ENCODE measurements around the gene MYPOP.

Gene MYPOP, protein sequence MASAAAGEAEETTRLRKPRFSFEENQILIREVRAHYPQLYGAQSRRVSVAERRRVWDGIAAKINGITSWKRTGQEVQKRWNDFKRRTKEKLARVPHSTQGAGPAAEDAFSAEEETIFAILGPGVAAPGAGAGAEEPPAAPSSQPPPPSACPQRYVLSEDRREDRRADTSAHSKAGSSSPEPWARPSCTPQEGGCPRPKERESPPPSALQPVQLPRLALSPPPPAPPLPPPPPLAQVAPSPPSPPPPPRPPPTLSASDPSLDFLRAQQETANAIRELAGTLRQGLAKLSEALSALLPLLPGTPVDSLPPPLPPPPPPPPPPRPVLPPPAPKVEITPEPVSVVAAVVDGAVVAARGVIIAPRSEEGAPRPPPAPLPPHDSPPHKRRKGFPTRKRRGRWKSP

GRCh38 chr19:45901912-45902650 is at the start of gene MYPOP:
MYPOP (minus strand) TSS chr19:45902613; CDS start chr19:45901773, 840 bp downstream.
- DNase-seq: peak; percentile 24

DNA sequence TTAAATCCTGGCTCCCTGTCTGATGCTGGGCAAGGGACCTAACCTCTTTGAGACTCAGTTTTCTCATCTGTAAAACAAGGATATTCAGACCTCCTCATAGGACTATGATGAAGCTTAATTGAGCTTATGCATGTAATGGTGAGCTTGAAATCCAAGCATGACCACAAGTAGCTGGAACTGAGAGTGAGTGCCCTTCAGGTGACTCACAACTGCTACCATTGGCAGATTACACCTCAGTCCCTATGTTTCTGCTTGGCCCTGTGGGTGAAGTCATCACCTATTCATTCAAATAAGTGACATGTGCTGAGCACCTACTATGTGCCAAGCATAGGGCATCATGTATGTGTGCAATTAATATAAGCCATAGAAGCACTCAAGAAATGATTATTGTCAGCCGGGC is 45.5 kb upstream of the MYPOP start:
- no peak for DNase-seq

DNA sequence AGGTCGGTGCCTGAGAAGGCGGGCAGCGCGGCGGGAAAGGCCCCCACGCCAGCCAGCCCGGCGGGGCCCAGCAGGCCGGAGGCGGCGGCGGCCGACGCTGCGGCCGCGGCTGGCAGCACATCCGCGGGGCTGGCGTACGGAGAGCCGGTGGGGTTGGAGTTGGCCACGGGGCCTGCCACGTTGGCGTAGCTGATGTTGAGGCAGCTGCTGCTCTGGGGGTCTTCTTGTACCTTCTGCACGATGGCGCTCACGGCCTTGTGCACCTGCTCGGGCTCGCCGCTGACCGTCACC is 38.0 kb upstream of the MYPOP start:
- DNase-seq: no peak

GRCh38 chr19:45939792-45940514 is 37.5 kb upstream of the MYPOP start:
- no peak for DNase-seq

GRCh38 chr19:45938733-45939319 is 36.4 kb upstream of the MYPOP start:
- DNase-seq: no peak

DNA sequence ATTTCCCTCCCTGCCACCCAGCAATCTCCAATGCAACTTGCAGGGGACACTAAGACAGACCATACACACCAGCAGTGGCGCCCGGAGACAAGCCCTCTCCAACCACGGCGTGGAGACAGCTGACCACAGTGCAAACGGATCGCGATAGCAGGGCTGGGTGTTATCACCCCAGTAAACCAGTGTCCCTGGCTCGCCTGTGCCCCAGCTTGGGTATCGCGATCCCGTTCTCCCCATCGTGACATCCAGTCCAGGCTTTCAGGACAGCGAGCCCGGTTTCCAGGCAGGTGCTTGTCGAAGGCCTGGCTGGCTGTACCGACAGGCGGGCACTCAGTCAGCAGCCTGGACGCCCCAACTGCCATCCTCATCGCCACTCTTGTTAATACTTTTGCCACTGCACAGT is 32.9 kb upstream of the MYPOP start:
- no peak for DNase-seq

GRCh38 chr19:45934551-45935230 is 32.3 kb upstream of the MYPOP start:
- no peak for DNase-seq

GRCh38 chr19:45933759-45934158 is 31.3 kb upstream of the MYPOP start:
- DNase-seq: no peak

GRCh38 chr19:45931055-45931454 is 28.6 kb upstream of the MYPOP start:
- no peak for DNase-seq

DNA sequence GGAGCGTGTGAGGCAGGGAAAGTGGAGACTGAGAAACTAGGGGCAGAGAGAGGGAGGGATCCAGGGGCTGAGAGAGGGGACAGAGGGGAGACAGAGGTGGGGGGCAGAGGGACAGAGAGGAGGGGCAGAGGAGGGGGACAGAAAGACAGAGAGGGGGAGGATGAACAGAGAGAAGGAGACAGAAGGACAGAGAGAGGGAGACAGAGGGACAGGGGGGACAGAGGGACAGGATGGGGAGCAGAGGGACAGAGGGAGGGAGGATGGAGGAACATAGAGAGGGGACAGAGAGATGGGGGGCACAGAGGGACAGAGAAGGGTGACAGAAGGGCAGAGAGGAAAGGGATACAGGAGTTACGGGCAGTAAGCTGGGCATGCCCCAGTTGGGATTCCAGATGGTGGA is 26.8 kb upstream of the MYPOP start:
- no peak for DNase-seq

DNA sequence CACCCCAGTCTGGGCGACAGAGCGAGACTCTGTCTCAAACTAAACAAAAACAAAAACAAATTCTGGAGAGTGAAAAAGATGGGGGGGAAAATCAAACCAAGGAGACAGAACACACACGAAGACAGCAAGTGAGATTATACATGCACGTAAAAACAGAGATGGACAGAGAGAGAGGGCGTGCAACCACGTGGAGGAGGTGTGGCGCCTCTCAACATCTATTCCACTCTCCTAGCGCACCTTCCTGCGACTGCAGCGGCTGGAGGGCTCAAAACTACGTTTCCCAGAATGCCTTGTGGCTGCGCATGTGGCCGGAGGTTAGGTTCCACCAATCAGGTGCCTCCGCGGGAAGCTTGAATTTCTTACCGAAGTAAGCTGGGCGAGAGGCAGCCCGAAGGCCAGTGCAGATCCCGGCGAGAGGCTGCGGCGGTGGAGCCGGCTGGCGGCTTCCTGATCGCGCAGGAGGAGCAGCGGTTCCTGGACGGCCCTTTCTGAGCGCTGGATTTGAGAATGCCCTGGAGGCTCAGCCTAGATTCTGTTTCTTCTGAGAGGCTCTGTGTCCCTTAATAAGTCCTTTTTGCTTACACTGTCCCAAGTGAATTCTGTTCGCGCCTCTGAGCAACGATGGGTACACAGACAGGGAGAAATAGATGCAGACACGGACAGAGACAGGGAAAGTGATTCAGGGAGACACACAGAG is 25.3 kb upstream of the MYPOP start:
- peak; percentile 89 for DNase-seq

- DNase-seq: no peak
These were observed 22.6 kb upstream of the MYPOP start for GRCh38 chr19:45924891-45925447.

DNA sequence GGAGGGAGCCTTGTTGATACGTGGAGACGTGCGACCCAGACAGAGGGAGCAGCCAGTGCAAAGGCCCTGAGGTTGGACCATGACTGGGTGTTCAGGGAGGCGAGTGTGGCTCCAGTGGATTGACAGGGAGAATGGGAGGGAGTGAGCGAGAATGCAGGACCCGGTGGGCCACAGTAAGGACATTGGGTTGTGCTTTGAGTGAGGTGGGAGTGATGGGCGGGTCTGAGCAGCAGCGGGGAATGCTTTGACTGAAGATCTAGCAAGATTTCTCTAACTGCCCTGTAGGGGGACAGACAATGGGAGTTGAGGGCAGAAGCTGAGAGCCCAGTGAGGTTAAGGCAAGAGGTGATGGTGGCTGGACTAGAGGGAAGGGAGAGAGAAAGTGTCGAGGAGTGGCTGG is 19.9 kb upstream of the MYPOP start:
- no peak for DNase-seq

GRCh38 chr19:45920458-45920857 is 18.0 kb upstream of the MYPOP start:
- DNase-seq: no peak

DNA sequence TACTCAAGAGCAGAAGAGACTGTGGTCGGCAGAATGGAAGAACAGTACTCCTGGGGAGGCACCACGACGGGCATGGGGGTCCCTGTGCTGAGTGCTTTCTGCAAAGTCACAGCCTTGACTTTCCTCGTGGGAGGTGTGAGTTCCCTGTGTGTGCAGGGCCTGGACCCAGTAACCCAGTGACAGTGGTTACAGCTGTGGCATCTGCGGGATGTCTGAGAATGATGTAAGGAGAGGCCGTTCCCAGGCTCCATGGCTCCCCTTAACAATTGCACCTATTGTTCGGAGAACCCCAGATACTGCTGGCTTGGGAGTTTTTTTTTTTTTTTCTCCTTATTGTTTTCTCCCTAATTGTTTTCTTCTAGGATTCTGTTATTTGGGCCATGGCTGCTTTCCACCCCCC is 17.3 kb upstream of the MYPOP start:
- DNase-seq: no peak

GRCh38 chr19:45918721-45919120 is 16.3 kb upstream of the MYPOP start:
- no peak for DNase-seq

- DNase-seq: no peak
These were observed 15.1 kb upstream of the MYPOP start for GRCh38 chr19:45917421-45918091.

DNA sequence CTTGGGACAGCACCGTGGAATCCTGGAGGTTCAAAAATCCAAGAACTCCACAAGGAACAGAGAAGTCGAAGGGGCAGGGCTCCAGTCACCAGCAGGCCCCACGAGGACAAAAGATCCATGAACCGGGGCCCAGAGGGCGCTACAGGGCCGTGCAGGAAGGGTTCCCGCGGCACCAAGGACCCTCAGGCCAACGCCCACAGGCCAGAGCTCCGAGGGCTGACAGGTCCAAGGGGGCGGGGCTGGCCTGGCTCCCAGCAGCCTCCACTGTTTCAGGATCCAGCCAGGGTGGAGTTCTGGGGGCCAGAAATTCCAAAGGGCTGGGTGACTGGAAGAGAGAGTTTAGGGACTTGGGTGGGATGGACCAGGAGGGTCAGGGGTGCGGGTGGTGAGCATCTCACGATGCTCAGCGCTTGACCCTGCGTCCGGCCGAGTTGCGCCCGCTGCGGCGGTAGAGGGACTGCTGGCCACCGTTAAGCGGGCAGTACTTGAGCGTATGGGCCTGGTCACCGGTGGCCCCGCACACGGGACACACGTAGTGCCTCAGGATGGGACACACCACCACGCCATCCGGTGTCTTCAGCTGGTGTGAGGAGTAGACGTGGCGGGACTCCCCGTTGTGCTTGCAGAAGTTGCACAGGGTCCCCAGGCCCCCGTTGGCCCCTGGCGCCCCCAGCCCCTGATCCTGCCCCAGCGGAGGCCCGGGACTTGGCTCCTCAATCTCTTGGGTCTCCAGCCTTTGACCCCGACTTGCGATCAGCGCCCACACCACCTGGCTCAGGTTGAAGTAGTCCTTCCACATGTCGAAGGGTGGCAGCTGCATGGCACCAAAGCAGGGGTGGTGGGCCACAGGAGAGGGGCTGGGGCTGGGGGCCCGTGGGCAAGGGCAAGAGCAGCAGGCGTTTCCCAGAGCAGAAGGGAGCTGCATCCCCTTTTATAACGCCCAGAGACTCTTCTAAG is 11.7 kb upstream of the MYPOP start, which contains the start of gene NANOS2:
Gene NANOS2, minus strand, starts transcription at position 905 of the 957 bp plus-strand sequence. Its CDS starts 85 bp downstream, at position 820.
- DNase-seq: no peak

DNA sequence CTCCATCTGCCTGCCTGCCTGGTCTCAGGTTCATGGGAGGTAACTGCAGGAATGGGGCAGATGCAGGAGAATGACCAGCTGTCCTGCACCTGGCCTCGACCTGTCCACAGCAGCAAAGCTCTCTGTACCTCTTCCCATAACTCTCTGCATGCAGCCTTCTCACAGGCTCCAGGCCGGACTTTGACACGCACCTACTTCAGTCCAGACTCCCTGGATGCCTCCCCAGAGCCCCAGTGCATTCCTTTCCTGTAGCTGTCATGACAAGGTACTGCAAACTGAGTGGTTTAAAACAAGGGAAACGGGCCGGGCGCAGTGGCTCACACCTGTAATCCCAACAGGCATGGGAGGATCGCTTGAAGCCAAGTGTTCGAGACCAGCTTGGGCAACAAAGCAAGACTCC is 8.9 kb upstream of the MYPOP start:
- DNase-seq: no peak

- DNase-seq: no peak
These were observed 6.5 kb upstream of the MYPOP start for GRCh38 chr19:45908956-45909355.
